Measurements from ENCODE around the gene PGLYRP2. TPM values are rescaled to one million over a fixed set of nuclear protein-coding genes. Genes with fewer than 3 reads are reported as not detected.

PGLYRP2 gene
- total RNA-seq, 3 donors from 2014 or later = 5.6 to 6.2 TPM; not detected in 1

- H3K27ac ChIP-seq = no peak overlapping the region
- peaks cover 15% of the 10 kb centered on the region for H3K36me3 ChIP-seq
- no peak overlapping the region for H3K4me3 ChIP-seq
- intact Hi-C loops (cut with DNase I; ENCODE audit: low total_unique reads) = no loop called here
- H3K4me1 ChIP-seq = peaks cover 9 to 15% of the 10 kb centered on the region in 2 donors
- TF ChIP-seq POLR2AphosphoS5 (IDR thresholded peaks at IDR 0.05) = no peak
- TF ChIP-seq POLR2A (IDR thresholded peaks at IDR 0.05) = no peak
- TF ChIP-seq CTCF (IDR thresholded peaks at IDR 0.05) = no peak
- H3K9me3 ChIP-seq = no peaks in the 10 kb centered on the region
- no peak for DNase-seq (ENCODE audit: low spot score in 2 of 2)
- no peaks in the 10 kb centered on the region for H3K27me3 ChIP-seq
Observed at GRCh38 chr19:15427350-15427700, 52.0 kb downstream of the PGLYRP2 start.

- TF ChIP-seq POLR2A (IDR thresholded peaks at IDR 0.05) (no peak), POLR2AphosphoS5 (IDR thresholded peaks at IDR 0.05) (no peak), CTCF (IDR thresholded peaks at IDR 0.05) (no peak)
- Histone ChIP-seq H3K9me3 (no peaks in the 10 kb centered on the region), H3K27me3 (no peaks in the 10 kb centered on the region), H3K4me1 (peaks cover 9 to 15% of the 10 kb centered on the region in 2 donors), H3K36me3 (peaks cover 15% of the 10 kb centered on the region), H3K27ac (no peak overlapping the region), H3K4me3 (no peak overlapping the region)
- DNase-seq (ENCODE audit: low spot score in 2 of 2) = no peak
- intact Hi-C loops (cut with DNase I; ENCODE audit: low total_unique reads) = no loop called here
Observed at GRCh38 chr19:15426485-15427349, 52.6 kb downstream of the PGLYRP2 start.

- DNase-seq (ENCODE audit: low spot score in 2 of 2) = no peak
- no peaks in the 10 kb centered on the region for H3K27me3 ChIP-seq
- peaks cover 0 to 2% of the 10 kb centered on the region in 2 donors for H3K4me1 ChIP-seq
- H3K4me3 ChIP-seq = no peak overlapping the region
- no peak for TF ChIP-seq POLR2AphosphoS5 (IDR thresholded peaks at IDR 0.05)
- TF ChIP-seq POLR2A (IDR thresholded peaks at IDR 0.05) = no peak
- TF ChIP-seq CTCF (IDR thresholded peaks at IDR 0.05) = no peak
- no peaks in the 10 kb centered on the region for H3K9me3 ChIP-seq
- peaks cover 15% of the 10 kb centered on the region for H3K36me3 ChIP-seq
- intact Hi-C loops (cut with DNase I; ENCODE audit: low total_unique reads) = no loop called here
- H3K27ac ChIP-seq = no peak overlapping the region
Observed at GRCh38 chr19:15425321-15425950, 53.9 kb downstream of the PGLYRP2 start.

GRCh38 chr19:15424692-15425272 is 54.5 kb downstream of the PGLYRP2 start:
- Histone ChIP-seq H3K27me3 (no peaks in the 10 kb centered on the region), H3K4me3 (no peak overlapping the region), H3K36me3 (peaks cover 15% of the 10 kb centered on the region), H3K4me1 (no peaks in the 10 kb centered on the region), H3K27ac (no peak overlapping the region), H3K9me3 (no peaks in the 10 kb centered on the region)
- DNase-seq (ENCODE audit: low spot score in 2 of 2) = no peak
- no peak for TF ChIP-seq CTCF (IDR thresholded peaks at IDR 0.05)
- no peak for TF ChIP-seq POLR2AphosphoS5 (IDR thresholded peaks at IDR 0.05)
- no peak for TF ChIP-seq POLR2A (IDR thresholded peaks at IDR 0.05)
- intact Hi-C loops (cut with DNase I; ENCODE audit: low total_unique reads) = no loop called here

- no peaks in the 10 kb centered on the region for H3K9me3 ChIP-seq
- intact Hi-C loops (cut with DNase I; ENCODE audit: low total_unique reads) = no loop called here
- H3K27ac ChIP-seq = no peak overlapping the region
- H3K27me3 ChIP-seq = no peaks in the 10 kb centered on the region
- TF ChIP-seq POLR2AphosphoS5 (IDR thresholded peaks at IDR 0.05) (no peak), POLR2A (IDR thresholded peaks at IDR 0.05) (no peak), CTCF (IDR thresholded peaks at IDR 0.05) (no peak)
- no peaks in the 10 kb centered on the region for H3K4me1 ChIP-seq
- H3K4me3 ChIP-seq = no peak overlapping the region
- DNase-seq (ENCODE audit: low spot score in 2 of 2) = no peak
- peaks cover 15% of the 10 kb centered on the region for H3K36me3 ChIP-seq
Observed at GRCh38 chr19:15424121-15424520, 55.2 kb downstream of the PGLYRP2 start.
